Measurements from ENCODE around the gene AKAIN1.

DNA sequence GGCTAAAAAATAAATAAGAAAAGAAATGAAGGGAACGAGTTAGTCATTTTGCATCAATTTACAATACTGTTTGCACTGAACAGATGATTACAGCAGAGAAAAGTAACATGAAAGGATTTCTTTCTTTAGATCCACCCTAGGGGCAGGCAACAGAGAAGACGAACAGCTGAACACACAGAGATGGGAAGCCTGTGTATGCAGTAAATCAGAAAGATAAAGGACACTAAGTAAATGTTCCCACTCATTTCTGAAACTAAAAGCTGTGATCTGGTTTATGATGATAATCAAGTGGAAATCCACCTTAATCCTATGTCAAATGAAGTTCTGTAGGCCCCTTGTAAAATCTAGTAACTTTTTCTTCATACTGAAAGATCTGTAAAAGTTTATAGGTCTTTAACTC is 54.2 kb downstream of the AKAIN1 start:
- TF ChIP-seq, protein P1, sequence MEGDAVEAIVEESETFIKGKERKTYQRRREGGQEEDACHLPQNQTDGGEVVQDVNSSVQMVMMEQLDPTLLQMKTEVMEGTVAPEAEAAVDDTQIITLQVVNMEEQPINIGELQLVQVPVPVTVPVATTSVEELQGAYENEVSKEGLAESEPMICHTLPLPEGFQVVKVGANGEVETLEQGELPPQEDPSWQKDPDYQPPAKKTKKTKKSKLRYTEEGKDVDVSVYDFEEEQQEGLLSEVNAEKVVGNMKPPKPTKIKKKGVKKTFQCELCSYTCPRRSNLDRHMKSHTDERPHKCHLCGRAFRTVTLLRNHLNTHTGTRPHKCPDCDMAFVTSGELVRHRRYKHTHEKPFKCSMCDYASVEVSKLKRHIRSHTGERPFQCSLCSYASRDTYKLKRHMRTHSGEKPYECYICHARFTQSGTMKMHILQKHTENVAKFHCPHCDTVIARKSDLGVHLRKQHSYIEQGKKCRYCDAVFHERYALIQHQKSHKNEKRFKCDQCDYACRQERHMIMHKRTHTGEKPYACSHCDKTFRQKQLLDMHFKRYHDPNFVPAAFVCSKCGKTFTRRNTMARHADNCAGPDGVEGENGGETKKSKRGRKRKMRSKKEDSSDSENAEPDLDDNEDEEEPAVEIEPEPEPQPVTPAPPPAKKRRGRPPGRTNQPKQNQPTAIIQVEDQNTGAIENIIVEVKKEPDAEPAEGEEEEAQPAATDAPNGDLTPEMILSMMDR (IDR thresholded peaks at IDR 0.05; ENCODE audit: low read depth, low read length): no peak
- no peak for TF ChIP-seq EZH2phosphoT487 (IDR thresholded peaks at IDR 0.05; ENCODE audit: low read depth)

Data from OCI-LY3 (cell line).